ENCODE data around the gene TNPO2.

The TNPO2 gene

GRCh38 chr19:12675399-12675798 lies 48.3 kb downstream of the TNPO2 start:
- DNase-seq = no peak

GRCh38 chr19:12672744-12673143 lies 51.0 kb downstream of the TNPO2 start:
- DNase-seq = no peak

GRCh38 chr19:12670159-12670928 lies 53.4 kb downstream of the TNPO2 start:
- no peak for DNase-seq

- DNase-seq = peak; percentile 72 to 76
These were observed 54.2 kb downstream of the TNPO2 start for GRCh38 chr19:12669270-12670158.

- peak; percentile 70 to 74 for DNase-seq
These were observed 54.8 kb downstream of the TNPO2 start for GRCh38 chr19:12668932-12669269.

GRCh38 chr19:12668346-12668745 lies 55.4 kb downstream of the TNPO2 start:
- no peak for DNase-seq

GRCh38 chr19:12667731-12668302 lies 55.9 kb downstream of the TNPO2 start:
- no peak for DNase-seq

GRCh38 chr19:12666265-12667048 lies 57.3 kb downstream of the TNPO2 start, which contains the start of the genes MAN2B1 and WDR83:
Gene MAN2B1 (minus strand): TSS chr19:12666742. CDS start chr19:12666701, 41 bp downstream.
Gene WDR83 (plus strand): TSS chr19:12666807. CDS start chr19:12669791, 2,984 bp downstream.
- DNase-seq = peak; percentile 78 to 82

GRCh38 chr19:12665671-12666264 lies 58.0 kb downstream of the TNPO2 start:
- DNase-seq = no peak

GRCh38 chr19:12665281-12665573 lies 58.5 kb downstream of the TNPO2 start:
- peak; percentile 44 to 45 for DNase-seq

GRCh38 chr19:12664406-12665280 lies 59.1 kb downstream of the TNPO2 start:
- no peak for DNase-seq

GRCh38 chr19:12660980-12661379 lies 62.8 kb downstream of the TNPO2 start:
- DNase-seq = no peak

- DNase-seq = no peak
These were observed 65.8 kb downstream of the TNPO2 start for GRCh38 chr19:12657966-12658365.

- DNase-seq = no peak
These were observed 66.7 kb downstream of the TNPO2 start for GRCh38 chr19:12656899-12657571.

- no peak for DNase-seq
These were observed 68.2 kb downstream of the TNPO2 start for GRCh38 chr19:12655546-12655945.

GRCh38 chr19:12652219-12652618 lies 71.5 kb downstream of the TNPO2 start:
- DNase-seq = no peak

GRCh38 chr19:12649941-12650340 lies 73.8 kb downstream of the TNPO2 start:
- DNase-seq = no peak
